GM18502 (cell line): ENCODE data around the gene POLR3C.

ENCODE experiments used
- ATAC-seq: cut with Tn5 transposase; IDR thresholded peaks from one replicate; pipeline ENCODE4 v1.9.1; 2021; ENCODE audit warnings: mild to moderate bottlenecking; ENCODE audit not compliant: unreplicated experiment, poor library complexity

The POLR3C gene

GRCh38 chr1:145859491-145860023, 35.6 kb downstream of the POLR3C start:
- ATAC-seq = peak; percentile 78

- no peak for ATAC-seq
Measured at GRCh38 chr1:145863282-145864018, 39.5 kb downstream of the POLR3C start.

GRCh38 chr1:145868232-145868631, 44.2 kb downstream of the POLR3C start:
- no peak for ATAC-seq

GRCh38 chr1:145871994-145872924, 48.3 kb downstream of the POLR3C start:
- no peak for ATAC-seq

GRCh38 chr1:145874646-145875045, 50.6 kb downstream of the POLR3C start:
- ATAC-seq = no peak

- no peak for ATAC-seq
Measured at GRCh38 chr1:145877923-145878486, 54.0 kb downstream of the POLR3C start.

- ATAC-seq = no peak
Measured at GRCh38 chr1:145878724-145879123, 54.7 kb downstream of the POLR3C start.

- ATAC-seq = no peak
Measured at GRCh38 chr1:145879775-145880174, 55.8 kb downstream of the POLR3C start.

GRCh38 chr1:145884675-145885074, 60.7 kb downstream of the POLR3C start:
- ATAC-seq = no peak

GRCh38 chr1:145885738-145886287, 61.8 kb downstream of the POLR3C start, which contains the start of gene ANKRD35:
Gene ANKRD35 (minus strand): TSS chr1:145885866. CDS start chr1:145885758, 108 bp downstream.
- peak; percentile 100 for ATAC-seq

GRCh38 chr1:145886390-145886789, 62.4 kb downstream of the POLR3C start:
- ATAC-seq = no peak

GRCh38 chr1:145886816-145887215, 62.8 kb downstream of the POLR3C start:
- no peak for ATAC-seq

- ATAC-seq = no peak
Measured at GRCh38 chr1:145887631-145888030, 63.6 kb downstream of the POLR3C start.

- no peak for ATAC-seq
Measured at GRCh38 chr1:145889722-145890121, 65.7 kb downstream of the POLR3C start.

- no peak for ATAC-seq
Measured at GRCh38 chr1:145891143-145891542, 67.1 kb downstream of the POLR3C start.

- no peak for ATAC-seq
Measured at GRCh38 chr1:145891587-145892485, 67.8 kb downstream of the POLR3C start.

- no peak for ATAC-seq
Measured at GRCh38 chr1:145892486-145893087, 68.6 kb downstream of the POLR3C start.

GRCh38 chr1:145893306-145894055, 69.5 kb downstream of the POLR3C start:
- ATAC-seq = no peak
